NB4 (cell line): ENCODE data around the gene CDC42EP1.
A peak's percentile ranks its signal among the peaks of the same experiment; 100 is the strongest.

ENCODE experiments used
- DNase-seq: peaks from one replicate; pipeline ENCODE4 v3.0.0; 2010; ENCODE audit warnings: low read depth
- H3K4me3 ChIP-seq: one replicate; pipeline ENCODE4 v1.5.1; 2011; ENCODE audit warnings: mild to moderate bottlenecking, low read depth, low read length, moderate library complexity
- CTCF ChIP-seq: IDR thresholded peaks from one replicate; pipeline ENCODE4 v1.5.1; 2012; ENCODE audit warnings: low read depth, low read length
- MAX ChIP-seq: IDR thresholded peaks from 2 replicates; pipeline ENCODE4 v1.6.1; 2011; ENCODE audit warnings: low read depth, low read length
- MYC ChIP-seq: IDR thresholded peaks from 2 replicates; pipeline ENCODE4 v1.6.1; 2011; ENCODE audit warnings: low read depth, low read length
- POLR2A ChIP-seq: IDR thresholded peaks from 2 replicates; pipeline ENCODE4 v1.6.1; 2011; ENCODE audit warnings: mild to moderate bottlenecking; ENCODE audit not compliant: insufficient read length; ENCODE audit errors: extremely low read depth

The CDC42EP1 gene

GRCh38 chr22:37542959-37543358, 17.3 kb upstream of the CDC42EP1 start:
- no peak overlapping the region for H3K4me3 ChIP-seq
- TF ChIP-seq POLR2A (no peak), MAX (no peak), CTCF (no peak), MYC (no peak)
- DNase-seq: no peak

- peak; percentile 68 for DNase-seq
- H3K4me3 ChIP-seq: no peak overlapping the region
- TF ChIP-seq CTCF (peak; percentile 88), MYC (no peak), POLR2A (no peak), MAX (no peak)
These were observed 15.2 kb upstream of the CDC42EP1 start for GRCh38 chr22:37544955-37545702.

- no peak for DNase-seq
- no peak for TF ChIP-seq MAX
- TF ChIP-seq MYC: no peak
- no peak for TF ChIP-seq CTCF
- TF ChIP-seq POLR2A: no peak
- H3K4me3 ChIP-seq: no peak overlapping the region
These were observed 14.4 kb upstream of the CDC42EP1 start for GRCh38 chr22:37545703-37546436.

GRCh38 chr22:37546437-37547250, 13.6 kb upstream of the CDC42EP1 start:
- TF ChIP-seq MAX: no peak
- no peak for TF ChIP-seq CTCF
- no peak for TF ChIP-seq POLR2A
- no peak overlapping the region for H3K4me3 ChIP-seq
- no peak for DNase-seq

GRCh38 chr22:37547251-37547741, 13.0 kb upstream of the CDC42EP1 start:
- no peak for TF ChIP-seq POLR2A
- TF ChIP-seq MYC: no peak
- no peak for TF ChIP-seq CTCF
- TF ChIP-seq MAX: no peak
- no peak overlapping the region for H3K4me3 ChIP-seq
- no peak for DNase-seq
